ENCODE measurements around the gene AQP11. TPM values are rescaled to one million over a fixed set of nuclear protein-coding genes. Genes with fewer than 3 reads are reported as not detected.
"Not testable (repeated sequence)": the region's sequence is repeated elsewhere in the genome, so short reads cannot be mapped to it uniquely, and the experiment has no call there.

AQP11 gene
- polyA plus RNA-seq, 1 donor from 2014 or later, result 7.4 TPM

DNA sequence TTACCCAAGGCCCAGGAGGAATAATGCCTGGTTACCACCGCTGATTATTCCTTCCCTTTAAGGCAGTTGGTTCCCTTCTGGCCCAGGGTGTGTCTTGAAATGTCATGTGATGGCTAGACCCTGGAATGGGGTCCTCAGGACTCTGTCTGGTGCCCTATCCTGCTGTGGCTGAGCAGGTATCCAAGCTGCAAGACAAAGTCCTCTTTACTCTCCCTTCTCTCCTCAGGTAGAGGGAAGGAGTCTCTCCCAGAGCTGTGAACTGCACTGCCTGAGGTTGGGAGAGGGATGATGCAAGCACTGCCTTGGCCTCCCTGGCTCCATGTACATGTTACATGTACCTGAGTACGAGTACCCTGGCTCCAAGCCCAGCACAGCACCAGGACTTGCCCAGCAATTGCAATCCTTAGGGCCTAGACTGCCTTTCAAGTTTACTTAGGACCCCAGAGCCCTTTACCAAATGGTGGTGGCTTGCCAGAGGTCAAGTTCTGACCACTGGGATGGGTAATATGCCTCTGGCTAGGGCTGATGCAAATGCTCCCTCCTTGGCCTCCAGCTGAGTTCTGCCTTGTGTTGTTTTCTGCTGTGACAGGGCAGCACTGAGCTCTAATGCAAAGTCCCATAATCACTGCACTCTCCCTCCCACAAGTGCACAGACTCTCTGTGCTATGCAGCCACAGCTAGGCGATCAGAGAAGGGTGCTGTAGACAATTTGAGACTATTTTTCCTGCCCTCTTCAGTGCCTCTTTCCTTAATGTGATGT, 20.7 kb upstream of the AQP11 start:
- H2AFZ ChIP-seq (ENCODE audit: low read depth, low read length), result no peak overlapping the region
- no peak overlapping the region for H3K4me2 ChIP-seq (ENCODE audit: low read length)
- no peak overlapping the region for H3K9ac ChIP-seq (ENCODE audit: low read length)
- H3K9me3 ChIP-seq (ENCODE audit: low read length), result no peaks in the 10 kb centered on the region
- no peak for TF ChIP-seq TAF1 (IDR thresholded peaks at IDR 0.05; ENCODE audit: low read depth)
- TF ChIP-seq, protein P1, sequence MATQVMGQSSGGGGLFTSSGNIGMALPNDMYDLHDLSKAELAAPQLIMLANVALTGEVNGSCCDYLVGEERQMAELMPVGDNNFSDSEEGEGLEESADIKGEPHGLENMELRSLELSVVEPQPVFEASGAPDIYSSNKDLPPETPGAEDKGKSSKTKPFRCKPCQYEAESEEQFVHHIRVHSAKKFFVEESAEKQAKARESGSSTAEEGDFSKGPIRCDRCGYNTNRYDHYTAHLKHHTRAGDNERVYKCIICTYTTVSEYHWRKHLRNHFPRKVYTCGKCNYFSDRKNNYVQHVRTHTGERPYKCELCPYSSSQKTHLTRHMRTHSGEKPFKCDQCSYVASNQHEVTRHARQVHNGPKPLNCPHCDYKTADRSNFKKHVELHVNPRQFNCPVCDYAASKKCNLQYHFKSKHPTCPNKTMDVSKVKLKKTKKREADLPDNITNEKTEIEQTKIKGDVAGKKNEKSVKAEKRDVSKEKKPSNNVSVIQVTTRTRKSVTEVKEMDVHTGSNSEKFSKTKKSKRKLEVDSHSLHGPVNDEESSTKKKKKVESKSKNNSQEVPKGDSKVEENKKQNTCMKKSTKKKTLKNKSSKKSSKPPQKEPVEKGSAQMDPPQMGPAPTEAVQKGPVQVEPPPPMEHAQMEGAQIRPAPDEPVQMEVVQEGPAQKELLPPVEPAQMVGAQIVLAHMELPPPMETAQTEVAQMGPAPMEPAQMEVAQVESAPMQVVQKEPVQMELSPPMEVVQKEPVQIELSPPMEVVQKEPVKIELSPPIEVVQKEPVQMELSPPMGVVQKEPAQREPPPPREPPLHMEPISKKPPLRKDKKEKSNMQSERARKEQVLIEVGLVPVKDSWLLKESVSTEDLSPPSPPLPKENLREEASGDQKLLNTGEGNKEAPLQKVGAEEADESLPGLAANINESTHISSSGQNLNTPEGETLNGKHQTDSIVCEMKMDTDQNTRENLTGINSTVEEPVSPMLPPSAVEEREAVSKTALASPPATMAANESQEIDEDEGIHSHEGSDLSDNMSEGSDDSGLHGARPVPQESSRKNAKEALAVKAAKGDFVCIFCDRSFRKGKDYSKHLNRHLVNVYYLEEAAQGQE (IDR thresholded peaks at IDR 0.05; ENCODE audit: borderline replicate concordance), result no peak
- TF ChIP-seq POLR2AphosphoS5 (IDR thresholded peaks at IDR 0.05), result no peak
- TF ChIP-seq, protein P2, sequence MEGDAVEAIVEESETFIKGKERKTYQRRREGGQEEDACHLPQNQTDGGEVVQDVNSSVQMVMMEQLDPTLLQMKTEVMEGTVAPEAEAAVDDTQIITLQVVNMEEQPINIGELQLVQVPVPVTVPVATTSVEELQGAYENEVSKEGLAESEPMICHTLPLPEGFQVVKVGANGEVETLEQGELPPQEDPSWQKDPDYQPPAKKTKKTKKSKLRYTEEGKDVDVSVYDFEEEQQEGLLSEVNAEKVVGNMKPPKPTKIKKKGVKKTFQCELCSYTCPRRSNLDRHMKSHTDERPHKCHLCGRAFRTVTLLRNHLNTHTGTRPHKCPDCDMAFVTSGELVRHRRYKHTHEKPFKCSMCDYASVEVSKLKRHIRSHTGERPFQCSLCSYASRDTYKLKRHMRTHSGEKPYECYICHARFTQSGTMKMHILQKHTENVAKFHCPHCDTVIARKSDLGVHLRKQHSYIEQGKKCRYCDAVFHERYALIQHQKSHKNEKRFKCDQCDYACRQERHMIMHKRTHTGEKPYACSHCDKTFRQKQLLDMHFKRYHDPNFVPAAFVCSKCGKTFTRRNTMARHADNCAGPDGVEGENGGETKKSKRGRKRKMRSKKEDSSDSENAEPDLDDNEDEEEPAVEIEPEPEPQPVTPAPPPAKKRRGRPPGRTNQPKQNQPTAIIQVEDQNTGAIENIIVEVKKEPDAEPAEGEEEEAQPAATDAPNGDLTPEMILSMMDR (IDR thresholded peaks at IDR 0.05; ENCODE audit: poor library complexity, severe bottlenecking), result no peak
- no peak for TF ChIP-seq MXI1 (conservative IDR thresholded peaks at IDR 0.05; ENCODE audit: poor library complexity, severe bottlenecking)
- TF ChIP-seq EZH2 (IDR thresholded peaks at IDR 0.05; ENCODE audit: borderline replicate concordance, insufficient read depth, low read length, poor library complexity, severe bottlenecking), result no peak
- TF ChIP-seq RAD21 (conservative IDR thresholded peaks at IDR 0.05), result no peak
- no peak overlapping the region for H3K27ac ChIP-seq (ENCODE audit: low read length)
- H3K27me3 ChIP-seq (ENCODE audit: insufficient read depth, low read depth, low read length), result no peaks in the 10 kb centered on the region
- H3K4me3 ChIP-seq (ENCODE audit: low read length), result no peak overlapping the region
- H3K9me2 ChIP-seq (ENCODE audit: insufficient read depth, low read length), result no peaks in the 10 kb centered on the region
- H3K36me3 ChIP-seq (ENCODE audit: insufficient read depth, low read length), result no peaks in the 10 kb centered on the region
- H4K20me1 ChIP-seq (ENCODE audit: insufficient read depth), result no peaks in the 10 kb centered on the region
- H3K79me2 ChIP-seq (replicated peaks; ENCODE audit: insufficient read depth, low read length), result no peaks in the 10 kb centered on the region
- no peaks in the 10 kb centered on the region for H3F3A ChIP-seq (ENCODE audit: insufficient read depth, low read length, poor library complexity, severe bottlenecking)

DNA sequence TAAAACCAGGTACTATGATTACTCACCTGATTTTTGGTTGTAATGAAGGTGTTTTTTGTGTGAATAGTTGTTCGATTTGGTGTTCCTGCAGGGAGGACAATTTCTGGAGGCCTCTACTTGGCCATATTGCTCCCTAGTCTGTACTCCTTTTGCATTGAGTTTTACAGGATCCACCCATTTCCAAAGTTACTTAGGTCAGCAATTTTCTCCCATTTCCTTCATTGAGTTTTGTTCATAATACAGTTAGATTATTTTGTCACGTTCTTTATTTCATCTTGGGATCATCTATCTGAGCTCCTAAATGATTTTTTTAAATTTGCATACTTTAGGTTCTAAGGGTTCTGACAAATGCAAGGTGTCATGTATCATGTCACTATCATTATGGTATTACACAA, 20.1 kb upstream of the AQP11 start:
- Histone ChIP-seq H3K79me2 (replicated peaks; ENCODE audit: insufficient read depth, low read length) (no peaks in the 10 kb centered on the region), H3K27me3 (ENCODE audit: insufficient read depth, low read depth, low read length) (no peaks in the 10 kb centered on the region), H2AFZ (ENCODE audit: low read depth, low read length) (no peak overlapping the region), H3K9me3 (ENCODE audit: low read length) (no peaks in the 10 kb centered on the region), H3K27ac (ENCODE audit: low read length) (no peak overlapping the region), H3K9me2 (ENCODE audit: insufficient read depth, low read length) (no peaks in the 10 kb centered on the region), H3K4me3 (ENCODE audit: low read length) (no peak overlapping the region), H3F3A (ENCODE audit: insufficient read depth, low read length, poor library complexity, severe bottlenecking) (no peaks in the 10 kb centered on the region), H4K20me1 (ENCODE audit: insufficient read depth) (no peaks in the 10 kb centered on the region), H3K36me3 (ENCODE audit: insufficient read depth, low read length) (no peaks in the 10 kb centered on the region), H3K9ac (ENCODE audit: low read length) (no peak overlapping the region), H3K4me2 (ENCODE audit: low read length) (no peak overlapping the region)
- TF ChIP-seq, protein P1 (IDR thresholded peaks at IDR 0.05; ENCODE audit: borderline replicate concordance), result no peak

DNA sequence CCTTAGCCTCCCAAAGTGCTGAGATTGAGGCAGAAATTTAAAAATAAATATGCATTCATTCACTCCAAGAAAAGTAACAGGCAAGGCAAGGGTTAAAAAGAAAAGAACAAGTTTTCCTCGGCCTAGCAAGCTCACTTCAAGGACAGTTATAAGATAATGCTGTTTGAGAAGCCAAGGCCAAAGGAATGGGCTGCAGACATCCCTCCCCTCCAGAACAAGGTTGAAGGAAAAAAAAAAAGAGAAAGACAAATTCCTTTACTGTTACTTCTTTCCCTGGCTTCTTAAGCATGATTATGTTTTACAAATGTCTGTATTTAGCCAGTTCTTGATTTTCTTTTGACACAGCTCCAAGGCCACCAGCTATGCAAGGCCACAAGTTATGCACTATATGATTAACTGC, 18.9 kb upstream of the AQP11 start:
- H3K79me2 ChIP-seq (replicated peaks; ENCODE audit: insufficient read depth, low read length); H3K9me3 ChIP-seq (ENCODE audit: low read length); H3K4me3 ChIP-seq (ENCODE audit: low read length); H3K27me3 ChIP-seq (ENCODE audit: insufficient read depth, low read depth, low read length); H3K9me2 ChIP-seq (ENCODE audit: insufficient read depth, low read length); H3K9ac ChIP-seq (ENCODE audit: low read length); H2AFZ ChIP-seq (ENCODE audit: low read depth, low read length); H3K4me2 ChIP-seq (ENCODE audit: low read length); H4K20me1 ChIP-seq (ENCODE audit: insufficient read depth); H3K27ac ChIP-seq (ENCODE audit: low read length); H3K36me3 ChIP-seq (ENCODE audit: insufficient read depth, low read length); H3F3A ChIP-seq (ENCODE audit: insufficient read depth, low read length, poor library complexity, severe bottlenecking): not testable (repeated sequence)

DNA sequence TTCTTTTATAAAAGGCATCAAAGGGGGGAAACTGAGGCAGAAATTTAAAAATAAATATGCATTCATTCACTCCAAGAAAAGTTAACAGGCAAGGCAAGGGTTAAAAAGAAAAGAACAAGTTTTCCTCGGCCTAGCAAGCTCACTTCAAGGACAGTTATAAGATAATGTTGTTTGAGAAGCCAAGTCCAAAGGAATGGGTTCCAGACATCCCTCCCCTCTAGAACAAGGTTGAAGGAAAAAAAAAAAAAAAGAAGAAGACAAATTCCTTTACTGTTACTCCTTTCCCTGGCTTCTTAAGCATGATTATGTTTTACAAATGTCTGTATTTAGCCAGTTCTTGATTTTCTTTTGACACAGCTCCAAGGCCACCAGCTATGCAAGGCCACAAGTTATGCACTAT, 14.3 kb upstream of the AQP11 start:
- not testable (repeated sequence) for H3K9ac ChIP-seq (ENCODE audit: low read length); H3K27me3 ChIP-seq (ENCODE audit: insufficient read depth, low read depth, low read length); H2AFZ ChIP-seq (ENCODE audit: low read depth, low read length); H3K27ac ChIP-seq (ENCODE audit: low read length); H3K4me3 ChIP-seq (ENCODE audit: low read length); H3F3A ChIP-seq (ENCODE audit: insufficient read depth, low read length, poor library complexity, severe bottlenecking); H3K36me3 ChIP-seq (ENCODE audit: insufficient read depth, low read length); H3K9me3 ChIP-seq (ENCODE audit: low read length); H4K20me1 ChIP-seq (ENCODE audit: insufficient read depth); H3K9me2 ChIP-seq (ENCODE audit: insufficient read depth, low read length); H3K79me2 ChIP-seq (replicated peaks; ENCODE audit: insufficient read depth, low read length); H3K4me2 ChIP-seq (ENCODE audit: low read length)
